H1 (cell line): ENCODE measurements around the gene TAF3. TPM values are rescaled to one million over a fixed set of nuclear protein-coding genes. Genes with fewer than 3 reads are reported as not detected.

ENCODE experiments used
- CTCF ChIA-PET: fragments of 300-600 bp; sonication (Branson Sonifier 250); formaldehyde crosslinking; loops from one replicate; lab custom pipeline; 2021; ENCODE audit not compliant: partially characterized antibody; lab: Charles Lee
- POLR2A ChIA-PET: fragments of 300-600 bp; sonication (Branson Sonifier 250); formaldehyde crosslinking; loops from one replicate; lab custom pipeline; 2021; ENCODE audit warnings: inconsistent platforms; ENCODE audit not compliant: partially characterized antibody; lab: Charles Lee
- DNase-seq, 2 experiments: peaks; one replicate each; pipeline versions ENCODE4 v3.0.0 to v3.0.0-alpha.2; 2010 to 2022; ENCODE audit warnings: low spot score in 2 of 2, low read depth in 1 of 2, mixed read lengths in 1 of 2
- FAIRE-seq: peaks from 2 replicates; lab custom pipeline; 2011; peaks lifted over from hg19 to GRCh38; lab: Jason Lieb, UNC
- H2AFZ ChIP-seq: 2 replicates; pipeline ENCODE4 v1.8.1; 2012; ENCODE audit warnings: low read length, inconsistent platforms
- H2AK5ac ChIP-seq: 2 replicates; pipeline ENCODE4 v1.6.1; 2013; ENCODE audit warnings: low read depth, low read length
- H2BK120ac ChIP-seq: replicated peaks from 2 replicates; pipeline ENCODE3; 2013; ENCODE audit warnings: low read depth, low read length, inconsistent platforms
- H2BK12ac ChIP-seq: 2 replicates; pipeline ENCODE4 v1.6.1; 2013; ENCODE audit warnings: low read depth, low read length
- H2BK15ac ChIP-seq: 2 replicates; pipeline ENCODE4 v1.6.1; 2013; ENCODE audit warnings: low read length
- H2BK20ac ChIP-seq: 2 replicates; pipeline ENCODE4 v1.6.1; 2013; ENCODE audit warnings: low read length
- H2BK5ac ChIP-seq: 2 replicates; pipeline ENCODE4 v1.6.1; 2013; ENCODE audit warnings: low read depth, low read length
- H3K14ac ChIP-seq: 2 replicates; pipeline ENCODE4 v1.6.1; 2013; ENCODE audit warnings: inconsistent platforms; ENCODE audit not compliant: insufficient read length
- H3K18ac ChIP-seq: 2 replicates; pipeline ENCODE4 v1.6.1; 2013; ENCODE audit warnings: low read length; ENCODE audit errors: extremely low read depth
- H3K23ac ChIP-seq: 2 replicates; pipeline ENCODE4 v1.6.1; 2013; ENCODE audit warnings: inconsistent platforms; ENCODE audit not compliant: insufficient read length
- H3K23me2 ChIP-seq: 2 replicates; pipeline ENCODE4 v1.6.1; 2013; ENCODE audit warnings: low read depth, low read length
- H3K27ac ChIP-seq: 2 replicates; pipeline ENCODE4 v1.6.1; 2011; ENCODE audit warnings: low read depth, low read length, inconsistent platforms
- H3K27me3 ChIP-seq, 4 experiments: replicated peaks in 1 of 4; 1 replicate in 1 of 4; 2 replicates in 3 of 4; pipeline versions ENCODE4 v1.6.1 to v1.8.1; 2011 to 2013; ENCODE audit warnings: low read length in 3 of 4, mild to moderate bottlenecking in 3 of 4, inconsistent platforms in 2 of 4, mixed read lengths in 2 of 4, moderate library complexity in 1 of 4; ENCODE audit not compliant: control insufficient read depth in 3 of 4, insufficient read depth in 3 of 4; ENCODE audit errors: extremely low read depth in 1 of 4
- H3K36me3 ChIP-seq, 4 experiments: 2 replicates each; pipeline versions ENCODE4 v1.6.1 to v1.8.1; 2011 to 2013; ENCODE audit warnings: mild to moderate bottlenecking in 4 of 4, low read length in 3 of 4, moderate library complexity in 2 of 4, control low read depth in 1 of 4, inconsistent platforms in 1 of 4; ENCODE audit not compliant: insufficient read depth in 4 of 4, control insufficient read depth in 2 of 4
- H3K4ac ChIP-seq: replicated peaks from 2 replicates; pipeline ENCODE3; 2013; ENCODE audit warnings: low read length, low read depth, mixed read lengths, inconsistent platforms; ENCODE audit not compliant: insufficient read length
- H3K4me1 ChIP-seq, 4 experiments: replicated peaks in 1 of 4; 1 replicate in 1 of 4; 2 replicates in 3 of 4; pipeline versions ENCODE4 v1.6.1 to v1.8.1; 2011 to 2013; ENCODE audit warnings: low read length in 3 of 4, inconsistent platforms in 2 of 4, mixed read lengths in 1 of 4; ENCODE audit not compliant: insufficient read depth in 4 of 4, control insufficient read depth in 3 of 4
- H3K4me2 ChIP-seq, 2 experiments: 2 replicates each; pipeline versions ENCODE4 v1.6.1 to v1.8.1; 2011 to 2013; ENCODE audit warnings: low read depth in 2 of 2, low read length in 2 of 2, control low read depth in 1 of 2, inconsistent platforms in 1 of 2, mild to moderate bottlenecking in 1 of 2; ENCODE audit not compliant: insufficient read depth in 1 of 2
- H3K4me3 ChIP-seq, 4 experiments: fragments of 200-600, 300-600 bp in 1 of 4; sonication (generic), shearing (Covaris generic), sonication (Bioruptor Twin) in 1 of 4; 2 replicates each; pipeline versions ENCODE4 v1.5.1 to v1.8.1; 2011 to 2016; ENCODE audit warnings: low read length in 4 of 4, low read depth in 3 of 4, control low read depth in 2 of 4, inconsistent platforms in 2 of 4, mild to moderate bottlenecking in 2 of 4, mixed read lengths in 1 of 4, moderate library complexity in 1 of 4; ENCODE audit not compliant: insufficient read depth in 2 of 4; ENCODE audit errors: extremely low read depth in 1 of 4
- H3K56ac ChIP-seq: replicated peaks from 2 replicates; pipeline ENCODE3; 2013; ENCODE audit warnings: low read depth, mild to moderate bottlenecking, mixed read lengths, low read length, inconsistent platforms; ENCODE audit not compliant: insufficient read length
- H3K79me1 ChIP-seq: 2 replicates; pipeline ENCODE4 v1.6.1; 2013; ENCODE audit warnings: low read depth, low read length, control low read depth
- H3K79me2 ChIP-seq, 2 experiments: 2 replicates each; pipeline versions ENCODE4 v1.6.1 to v1.8.1; 2012 to 2013; ENCODE audit warnings: low read length in 2 of 2, mild to moderate bottlenecking in 2 of 2, inconsistent platforms in 1 of 2; ENCODE audit not compliant: insufficient read depth in 2 of 2, control insufficient read depth in 1 of 2
- H3K9ac ChIP-seq, 4 experiments: replicated peaks in 1 of 4; 1 replicate in 1 of 4; 2 replicates in 3 of 4; pipeline versions ENCODE4 v1.6.1 to v1.8.1; 2011 to 2013; ENCODE audit warnings: low read depth in 3 of 4, low read length in 3 of 4, control low read depth in 2 of 4, mild to moderate bottlenecking in 2 of 4, moderate library complexity in 2 of 4, inconsistent platforms in 1 of 4; ENCODE audit errors: extremely low read depth in 1 of 4
- H3K9me3 ChIP-seq, 2 experiments: 2 replicates each; pipeline versions ENCODE4 v1.6.1 to v1.8.1; 2012 to 2013; ENCODE audit warnings: mild to moderate bottlenecking in 2 of 2, moderate library complexity in 2 of 2, control low read depth in 1 of 2, inconsistent platforms in 1 of 2, low read depth in 1 of 2, low read length in 1 of 2, mixed read lengths in 1 of 2; ENCODE audit not compliant: insufficient read depth in 2 of 2
- H4K20me1 ChIP-seq, 2 experiments: replicated peaks in 1 of 2; 2 replicates each; pipeline versions ENCODE3 to v1.8.1; 2011 to 2013; ENCODE audit warnings: inconsistent platforms in 2 of 2, low read length in 2 of 2, mild to moderate bottlenecking in 1 of 2; ENCODE audit not compliant: insufficient read depth in 2 of 2, control insufficient read depth in 1 of 2
- H4K5ac ChIP-seq: 2 replicates; pipeline ENCODE4 v1.6.1; 2013; ENCODE audit warnings: low read length, low read depth, mixed read lengths, inconsistent platforms; ENCODE audit not compliant: insufficient read length
- H4K8ac ChIP-seq: 2 replicates; pipeline ENCODE4 v1.8.0; 2013; ENCODE audit warnings: mild to moderate bottlenecking, moderate library complexity, low read length, inconsistent platforms; ENCODE audit not compliant: insufficient read depth; ENCODE audit errors: extremely low read depth
- H4K91ac ChIP-seq: replicated peaks from 2 replicates; pipeline ENCODE3; 2013; ENCODE audit warnings: low read length, mixed read lengths, inconsistent platforms; ENCODE audit not compliant: insufficient read length
- EGR1 ChIP-seq: IDR thresholded peaks from 2 replicates; pipeline ENCODE4 v1.6.1; 2011; ENCODE audit warnings: low read depth, low read length, borderline replicate concordance
- GTF2F1 ChIP-seq: IDR thresholded peaks from 2 replicates; pipeline ENCODE4 v1.6.1; 2012; ENCODE audit warnings: low read depth, low read length, improper control_type of control experiment, borderline replicate concordance
- RAD21 ChIP-seq, 2 experiments: IDR thresholded peaks in 1 of 2; conservative IDR thresholded peaks in 1 of 2; 2 replicates each; pipeline ENCODE4 v1.6.1; 2011; ENCODE audit warnings: low read depth in 2 of 2, low read length in 2 of 2, improper control_type of control experiment in 1 of 2, inconsistent platforms in 1 of 2, mild to moderate bottlenecking in 1 of 2, moderate library complexity in 1 of 2
- RBBP5 ChIP-seq: IDR thresholded peaks from 2 replicates; pipeline ENCODE4 v1.7.1; 2012; ENCODE audit warnings: low read depth, mild to moderate bottlenecking, inconsistent platforms, low read length, moderate library complexity, borderline replicate concordance
- RNF2 ChIP-seq: fragments of 200-900, 300-1000 bp; sonication (generic); IDR thresholded peaks from 2 replicates; pipeline ENCODE4 v1.7.1; 2016; ENCODE audit warnings: borderline replicate concordance, low read depth, mild to moderate bottlenecking, antibody characterized with exemption, low read length; ENCODE audit not compliant: poor library complexity, severe bottlenecking; ENCODE audit errors: missing control alignments
- WGBS, 2 experiments: shearing (Covaris generic) in 1 of 2; methylation state at CpG; one replicate each; pipeline versions ENCODE4 v1.1.6 to v1.1.7; 2013 to 2015; ENCODE audit warnings: low lambda C conversion rate in 2 of 2, mixed read lengths in 2 of 2, inconsistent platforms in 1 of 2, low coverage in 1 of 2, missing lambda C conversion rate in 1 of 2; ENCODE audit not compliant: insufficient replicate concordance in 2 of 2, insufficient coverage in 1 of 2, insufficient read length in 1 of 2; ENCODE audit errors: extremely low coverage in 1 of 2, missing lambda C conversion rate in 1 of 2; 5-methylcytosine and 5-hydroxymethylcytosine counted together
- polyA plus RNA-seq, 7 experiments: library from polyadenylated mRNA; depleted of rRNA in 3 of 7; stranded (reverse) in 5 of 7; unstranded in 2 of 7; fragments of >200 nt in 5 of 7; fragments of 200-250 nt in 2 of 7; gene quantifications; 1 replicate in 5 of 7; 2 replicates in 1 of 7; 4 replicates in 1 of 7; pipeline versions ENCODE4 v1.2.1 to v1.2.3, GENCODE V29; 2011 to 2013; ENCODE audit warnings: missing spikeins in 2 of 7, mixed read lengths in 2 of 7
- total RNA-seq: library from RNA; stranded (reverse); fragmentation: NEBNext Ultra II Directional; extraction: Animal tissue kit (Norgen Biotek cat#: 25700); gene quantifications from 2 replicates; pipeline ENCODE4 v1.2.1, GENCODE V29; 2021

The TAF3 gene
- total and polyA plus RNA-seq, 2 of the 8 experiments (the other 6 are each of a cell fraction or from before 2014, with no cell fraction given), result 1.5 to 11.2 TPM

- no peak overlapping the region for H3K14ac ChIP-seq
- H3K27ac ChIP-seq, result no peak overlapping the region
- no peak overlapping the region for H2AFZ ChIP-seq
- H3K9ac ChIP-seq, result no peak overlapping the region
- H2BK15ac ChIP-seq, result no peak overlapping the region
- no peaks in the 10 kb centered on the region for H3K4me1 ChIP-seq
- H4K91ac ChIP-seq, result no peak overlapping the region
- POLR2A ChIA-PET, result no interaction called here
- H3K18ac ChIP-seq, result no peak overlapping the region
- CTCF ChIA-PET, result interaction anchor here (0.6 kb wide), 2 partner anchors 319 to 403 kb away, joined by 3 read pairs; no protein-coding TSS in a partner anchor
- H4K8ac ChIP-seq, result no peak overlapping the region
- H2BK20ac ChIP-seq, result no peak overlapping the region
- H3K4me3 ChIP-seq, result no peak overlapping the region
- H3K23me2 ChIP-seq, result no peaks in the 10 kb centered on the region
- no peak overlapping the region for H4K5ac ChIP-seq
- H3K36me3 ChIP-seq, result no peaks in the 10 kb centered on the region
- H3K23ac ChIP-seq, result no peak overlapping the region
- no peak overlapping the region for H3K4ac ChIP-seq
- no peaks in the 10 kb centered on the region for H3K79me2 ChIP-seq
- H3K9me3 ChIP-seq, result no peaks in the 10 kb centered on the region
- no peak overlapping the region for H3K56ac ChIP-seq
- H2BK12ac ChIP-seq, result no peak overlapping the region
- FAIRE-seq (no peak), DNase-seq (no peak)
- H2BK5ac ChIP-seq, result no peak overlapping the region
- peaks cover 0 to 3% of the 10 kb centered on the region in 2 experiments for H4K20me1 ChIP-seq
- no peaks in the 10 kb centered on the region for H3K27me3 ChIP-seq
- 92% methylated on average over 9 of the region's 9 CpGs; no CpG with 5 or more reads in 1 of the 2 experiments for WGBS, 2 experiments
- H3K4me2 ChIP-seq, result no peak overlapping the region
- no peak overlapping the region for H2AK5ac ChIP-seq
- no peak overlapping the region for H2BK120ac ChIP-seq
- 0 out of 2 replicates have a peak, but pooled peaks cover 4% of the 10 kb centered on the region for H3K79me1 ChIP-seq
- TF ChIP-seq RNF2 (no peak), GTF2F1 (no peak), EGR1 (no peak), RAD21 (IDR thresholded peaks at IDR 0.05 in 1 of 2, conservative IDR thresholded peaks at IDR 0.05 in 1 of 2; ENCODE audit: low read depth in 2 of 2, low read length in 2 of 2) (no peak), RBBP5 (no peak)
Observed at GRCh38 chr10:7932301-7933036, 114.2 kb downstream of the TAF3 start.
